HG02970 (cell line): ENCODE results near the gene SCTR.

ENCODE experiments used
- ATAC-seq: cut with Tn5 transposase; IDR thresholded peaks from one replicate; pipeline ENCODE4 v1.9.1; 2021; ENCODE audit warnings: mild to moderate bottlenecking, moderate library complexity, moderate number of reproducible peaks; ENCODE audit not compliant: unreplicated experiment, low FRiP score

The SCTR gene

GRCh38 chr2:119453972-119454593, 70.2 kb downstream of the SCTR start:
- ATAC-seq = no peak

GRCh38 chr2:119451336-119452050, 72.8 kb downstream of the SCTR start:
- ATAC-seq = no peak

GRCh38 chr2:119449521-119449920, 74.8 kb downstream of the SCTR start:
- no peak for ATAC-seq

GRCh38 chr2:119448427-119449141, 75.7 kb downstream of the SCTR start:
- no peak for ATAC-seq

- no peak for ATAC-seq
Measured at GRCh38 chr2:119446037-119446436, 78.2 kb downstream of the SCTR start.

GRCh38 chr2:119442850-119443249, 81.4 kb downstream of the SCTR start:
- no peak for ATAC-seq

- no peak for ATAC-seq
Measured at GRCh38 chr2:119442226-119442619, 82.1 kb downstream of the SCTR start.

GRCh38 chr2:119441376-119442225, 82.7 kb downstream of the SCTR start:
- ATAC-seq = no peak

GRCh38 chr2:119440873-119441272, 83.4 kb downstream of the SCTR start:
- ATAC-seq = no peak

- no peak for ATAC-seq
Measured at GRCh38 chr2:119440501-119440870, 83.8 kb downstream of the SCTR start.

GRCh38 chr2:119439574-119440500, 84.4 kb downstream of the SCTR start:
- ATAC-seq = no peak

GRCh38 chr2:119438726-119439284, 85.5 kb downstream of the SCTR start:
- no peak for ATAC-seq

- ATAC-seq = no peak
Measured at GRCh38 chr2:119438128-119438656, 86.1 kb downstream of the SCTR start.

GRCh38 chr2:119436993-119437772, 87.1 kb downstream of the SCTR start:
- no peak for ATAC-seq

- no peak for ATAC-seq
Measured at GRCh38 chr2:119435953-119436297, 88.4 kb downstream of the SCTR start.

- ATAC-seq = no peak
Measured at GRCh38 chr2:119435081-119435952, 89.0 kb downstream of the SCTR start.

GRCh38 chr2:119434664-119435063, 89.6 kb downstream of the SCTR start:
- ATAC-seq = no peak
